ENCODE measurements around the gene AACS.

AACS gene

GRCh38 chr12:125114365-125115141 lies 49.3 kb downstream of the AACS start:
- TF ChIP-seq FOXP2 (optimal IDR thresholded peaks at IDR 0.05; ENCODE audit: borderline replicate concordance, extremely low read depth, extremely low read length, insufficient read depth) (no peak), POLR2AphosphoS5 (IDR thresholded peaks at IDR 0.05; ENCODE audit: low read depth, low read length) (no peak), REST (IDR thresholded peaks at IDR 0.05; ENCODE audit: insufficient read depth in 1 of 2, low read depth in 2 of 2, low read length in 2 of 2) (no peak), SIN3A (IDR thresholded peaks at IDR 0.05; ENCODE audit: borderline replicate concordance, insufficient read depth, low read length) (no peak), TAF1 (IDR thresholded peaks at IDR 0.05; ENCODE audit: borderline replicate concordance, insufficient read depth, low read length) (no peak)

- TF ChIP-seq REST (IDR thresholded peaks at IDR 0.05; ENCODE audit: insufficient read depth in 1 of 2, low read depth in 2 of 2, low read length in 2 of 2) (no peak), POLR2AphosphoS5 (IDR thresholded peaks at IDR 0.05; ENCODE audit: low read depth, low read length) (no peak), SIN3A (IDR thresholded peaks at IDR 0.05; ENCODE audit: borderline replicate concordance, insufficient read depth, low read length) (no peak), FOXP2 (optimal IDR thresholded peaks at IDR 0.05; ENCODE audit: borderline replicate concordance, extremely low read depth, extremely low read length, insufficient read depth) (no peak), TAF1 (IDR thresholded peaks at IDR 0.05; ENCODE audit: borderline replicate concordance, insufficient read depth, low read length) (no peak)
Measured at GRCh38 chr12:125120566-125120965, 55.3 kb downstream of the AACS start.

GRCh38 chr12:125121106-125121505 lies 55.9 kb downstream of the AACS start:
- TF ChIP-seq REST (IDR thresholded peaks at IDR 0.05; ENCODE audit: insufficient read depth in 1 of 2, low read depth in 2 of 2, low read length in 2 of 2): no peak
- no peak for TF ChIP-seq TAF1 (IDR thresholded peaks at IDR 0.05; ENCODE audit: borderline replicate concordance, insufficient read depth, low read length)

- TF ChIP-seq SIN3A (IDR thresholded peaks at IDR 0.05; ENCODE audit: borderline replicate concordance, insufficient read depth, low read length) (no peak), POLR2AphosphoS5 (IDR thresholded peaks at IDR 0.05; ENCODE audit: low read depth, low read length) (no peak), FOXP2 (optimal IDR thresholded peaks at IDR 0.05; ENCODE audit: borderline replicate concordance, extremely low read depth, extremely low read length, insufficient read depth) (no peak), TAF1 (IDR thresholded peaks at IDR 0.05; ENCODE audit: borderline replicate concordance, insufficient read depth, low read length) (no peak), REST (IDR thresholded peaks at IDR 0.05; ENCODE audit: insufficient read depth in 1 of 2, low read depth in 2 of 2, low read length in 2 of 2) (no peak)
Measured at GRCh38 chr12:125122668-125123067, 57.4 kb downstream of the AACS start.

Data from PFSK-1 (cell line).